ENCODE results near the gene RAB40B.

RAB40B gene

DNA sequence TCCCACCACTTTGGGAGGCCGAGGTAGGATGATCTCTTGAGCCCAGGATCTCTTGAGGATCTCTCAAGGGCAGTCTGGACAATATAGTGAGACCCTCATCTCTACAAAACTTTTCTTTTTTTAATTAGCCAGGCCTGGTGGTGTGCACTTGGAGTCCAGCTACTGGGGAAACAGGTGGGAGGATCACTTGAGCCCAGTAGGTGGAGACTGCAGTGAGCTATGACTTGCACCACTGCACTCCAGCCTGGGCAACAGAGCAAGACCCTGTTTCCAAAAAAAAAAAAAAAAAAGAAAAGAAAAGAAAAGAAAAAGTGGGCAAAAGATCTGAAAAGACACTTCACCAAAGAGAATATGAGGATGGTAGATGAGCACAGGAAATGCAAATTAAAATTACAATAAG, 15.0 kb downstream of the RAB40B start:
- WGBS (ENCODE audit: extremely low coverage, insufficient coverage, low lambda C conversion rate), result no CpG with 5 or more reads among the region's 1 CpG
- Histone ChIP-seq H4K8ac (ENCODE audit: low read depth, low read length) (no peak overlapping the region), H2BK120ac (ENCODE audit: low read depth, low read length) (no peak overlapping the region), H2BK5ac (ENCODE audit: low read length) (no peak overlapping the region), H2AK5ac (ENCODE audit: low read length) (no peak overlapping the region), H3K79me2 (ENCODE audit: control insufficient read depth, insufficient read depth, low read length) (no peaks in the 10 kb centered on the region), H3K4me3 (ENCODE audit: low read length) (no peak overlapping the region), H3K27ac (ENCODE audit: low read depth, low read length) (no peak overlapping the region), H3K4me2 (ENCODE audit: low read length) (no peak overlapping the region), H3K9ac (ENCODE audit: low read length) (no peak overlapping the region), H3K23ac (ENCODE audit: low read length) (no peak overlapping the region), H3K4ac (ENCODE audit: low read depth, low read length) (no peak overlapping the region), H2BK15ac (replicated peaks; ENCODE audit: low read depth) (no peak overlapping the region), H3K4me1 (ENCODE audit: control insufficient read depth, low read depth, low read length) (no peaks in the 10 kb centered on the region), H4K5ac (ENCODE audit: low read length) (no peak overlapping the region), H3K18ac (ENCODE audit: low read length) (no peak overlapping the region), H3K79me1 (ENCODE audit: low read length) (no peaks in the 10 kb centered on the region), H3K56ac (ENCODE audit: low read length) (no peak overlapping the region), H3K36me3 (ENCODE audit: control insufficient read depth, insufficient read depth, low read length) (no peaks in the 10 kb centered on the region), H3K27me3 (ENCODE audit: insufficient read depth, low read length, poor library complexity) (no peaks in the 10 kb centered on the region)
- DNase-seq, result no peak

GRCh38 chr17:82681547-82681946, 17.0 kb downstream of the RAB40B start:
- no peak overlapping the region for H2BK15ac ChIP-seq (replicated peaks; ENCODE audit: low read depth)
- H3K4me3 ChIP-seq (ENCODE audit: low read length), result no peak overlapping the region
- no peak overlapping the region for H3K4ac ChIP-seq (ENCODE audit: low read depth, low read length)
- no peak overlapping the region for H4K8ac ChIP-seq (ENCODE audit: low read depth, low read length)
- no peak overlapping the region for H2BK5ac ChIP-seq (ENCODE audit: low read length)
- H3K4me2 ChIP-seq (ENCODE audit: low read length), result no peak overlapping the region
- H2BK120ac ChIP-seq (ENCODE audit: low read depth, low read length), result no peak overlapping the region
- no peaks in the 10 kb centered on the region for H3K36me3 ChIP-seq (ENCODE audit: control insufficient read depth, insufficient read depth, low read length)
- no peak overlapping the region for H3K18ac ChIP-seq (ENCODE audit: low read length)
- H3K79me1 ChIP-seq (ENCODE audit: low read length), result no peaks in the 10 kb centered on the region
- no peaks in the 10 kb centered on the region for H3K27me3 ChIP-seq (ENCODE audit: insufficient read depth, low read length, poor library complexity)
- no peak overlapping the region for H3K27ac ChIP-seq (ENCODE audit: low read depth, low read length)
- no peak overlapping the region for H3K9ac ChIP-seq (ENCODE audit: low read length)
- DNase-seq, result no peak
- no peaks in the 10 kb centered on the region for H3K4me1 ChIP-seq (ENCODE audit: control insufficient read depth, low read depth, low read length)
- H2AK5ac ChIP-seq (ENCODE audit: low read length), result no peak overlapping the region
- H4K5ac ChIP-seq (ENCODE audit: low read length), result no peak overlapping the region
- H3K79me2 ChIP-seq (ENCODE audit: control insufficient read depth, insufficient read depth, low read length), result no peaks in the 10 kb centered on the region
- WGBS (ENCODE audit: extremely low coverage, insufficient coverage, low lambda C conversion rate), result no CpG with 5 or more reads among the region's 3 CpGs
- no peak overlapping the region for H3K23ac ChIP-seq (ENCODE audit: low read length)
- H3K56ac ChIP-seq (ENCODE audit: low read length), result no peak overlapping the region

DNA sequence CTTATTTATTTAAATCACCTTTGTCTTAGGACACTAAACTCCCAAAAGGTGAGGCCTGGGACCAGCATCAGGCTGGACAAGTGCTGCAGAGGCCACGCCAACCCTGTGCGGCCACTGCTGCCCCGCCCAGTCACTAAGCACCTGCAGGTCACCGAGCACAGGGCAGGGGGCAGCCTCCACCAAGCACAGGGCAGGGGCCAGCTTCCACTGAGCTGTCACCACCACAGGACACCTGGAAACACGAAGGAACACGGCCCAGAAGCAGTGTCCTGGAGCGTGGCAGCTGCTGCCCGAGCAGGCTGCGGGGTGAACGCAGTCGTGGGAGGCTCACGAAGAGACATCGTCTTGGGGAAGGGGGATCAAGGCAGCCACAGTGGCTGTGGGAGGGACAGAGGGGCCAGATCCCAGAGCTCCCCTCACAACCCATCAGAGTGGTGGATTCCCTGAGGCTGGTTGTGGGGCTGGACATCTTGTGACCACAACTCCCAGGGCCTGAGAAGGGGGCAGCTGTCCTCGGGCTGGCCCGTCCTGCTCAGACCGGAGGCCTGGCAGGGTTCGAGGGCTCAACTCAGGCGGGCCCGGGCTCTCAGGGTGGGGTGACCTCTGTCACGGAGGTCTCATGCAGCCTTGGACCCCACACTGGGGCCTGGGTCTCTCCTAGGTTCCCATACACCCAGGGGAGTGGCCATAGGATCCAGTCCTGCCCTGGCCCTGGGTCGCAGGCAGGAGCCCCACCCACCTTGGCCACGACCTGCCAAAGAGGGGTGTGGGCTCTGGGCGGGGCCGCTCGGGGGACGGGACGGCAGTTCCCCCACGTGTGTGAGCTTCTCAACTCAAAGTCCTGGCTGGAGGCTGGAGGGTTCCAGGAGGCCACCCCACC, 18.7 kb downstream of the RAB40B start:
- Histone ChIP-seq H3K27ac (ENCODE audit: low read depth, low read length) (no peak overlapping the region), H3K4me3 (ENCODE audit: low read length) (no peak overlapping the region), H4K8ac (ENCODE audit: low read depth, low read length) (no peak overlapping the region), H3K4ac (ENCODE audit: low read depth, low read length) (no peak overlapping the region), H4K5ac (ENCODE audit: low read length) (no peak overlapping the region), H3K18ac (ENCODE audit: low read length) (no peak overlapping the region), H2BK120ac (ENCODE audit: low read depth, low read length) (no peak overlapping the region), H2BK15ac (replicated peaks; ENCODE audit: low read depth) (no peak overlapping the region), H2BK5ac (ENCODE audit: low read length) (no peak overlapping the region), H3K27me3 (ENCODE audit: insufficient read depth, low read length, poor library complexity) (no peaks in the 10 kb centered on the region), H3K79me1 (ENCODE audit: low read length) (no peaks in the 10 kb centered on the region), H3K9ac (ENCODE audit: low read length) (no peak overlapping the region), H3K79me2 (ENCODE audit: control insufficient read depth, insufficient read depth, low read length) (no peaks in the 10 kb centered on the region), H3K56ac (ENCODE audit: low read length) (no peak overlapping the region), H3K4me2 (ENCODE audit: low read length) (no peak overlapping the region), H3K4me1 (ENCODE audit: control insufficient read depth, low read depth, low read length) (no peaks in the 10 kb centered on the region), H3K36me3 (ENCODE audit: control insufficient read depth, insufficient read depth, low read length) (no peaks in the 10 kb centered on the region), H3K23ac (ENCODE audit: low read length) (no peak overlapping the region), H2AK5ac (ENCODE audit: low read length) (no peak overlapping the region)
- no CpG with 5 or more reads among the region's 28 CpGs for WGBS (ENCODE audit: extremely low coverage, insufficient coverage, low lambda C conversion rate)
- peak; percentile 9 for DNase-seq

DNA sequence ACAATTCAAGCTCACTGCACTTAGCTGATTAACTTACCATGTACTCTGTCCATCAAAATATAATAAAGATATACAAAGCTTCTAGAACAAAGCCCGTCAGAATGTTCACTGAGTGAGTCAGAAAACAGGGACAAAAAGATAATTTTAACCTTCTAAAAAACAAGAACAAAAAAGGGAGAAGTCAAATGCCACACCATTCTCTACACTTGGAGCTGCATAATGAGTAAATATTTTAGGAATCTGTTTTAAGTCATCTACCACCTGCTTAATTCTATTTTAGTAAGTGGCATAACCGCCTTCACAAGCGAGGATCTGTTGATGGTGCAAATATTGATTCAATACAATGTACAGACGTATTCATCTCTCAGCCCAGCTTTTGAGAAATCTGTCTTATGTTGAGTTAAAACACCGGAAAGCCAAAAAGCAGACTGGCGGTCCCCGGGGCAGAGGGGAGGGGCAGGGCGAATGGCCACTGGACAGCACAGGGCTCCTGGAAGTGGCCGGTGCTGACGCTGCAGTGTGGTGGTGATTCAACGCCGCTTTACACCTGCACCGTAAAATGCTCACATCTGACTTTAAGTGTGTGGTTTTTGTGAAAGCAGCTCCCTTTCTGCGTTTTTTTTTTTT, 20.1 kb downstream of the RAB40B start:
- Histone ChIP-seq H3K18ac (ENCODE audit: low read length) (no peak overlapping the region), H3K4me1 (ENCODE audit: control insufficient read depth, low read depth, low read length) (no peaks in the 10 kb centered on the region), H3K9ac (ENCODE audit: low read length) (no peak overlapping the region), H3K4me3 (ENCODE audit: low read length) (no peak overlapping the region), H2BK15ac (replicated peaks; ENCODE audit: low read depth) (no peak overlapping the region), H3K27ac (ENCODE audit: low read depth, low read length) (no peak overlapping the region), H3K4ac (ENCODE audit: low read depth, low read length) (no peak overlapping the region), H4K8ac (ENCODE audit: low read depth, low read length) (no peak overlapping the region), H3K27me3 (ENCODE audit: insufficient read depth, low read length, poor library complexity) (no peaks in the 10 kb centered on the region), H2AK5ac (ENCODE audit: low read length) (no peak overlapping the region), H3K4me2 (ENCODE audit: low read length) (no peak overlapping the region), H3K36me3 (ENCODE audit: control insufficient read depth, insufficient read depth, low read length) (no peaks in the 10 kb centered on the region), H3K56ac (ENCODE audit: low read length) (no peak overlapping the region), H3K79me1 (ENCODE audit: low read length) (no peaks in the 10 kb centered on the region), H4K5ac (ENCODE audit: low read length) (no peak overlapping the region), H3K79me2 (ENCODE audit: control insufficient read depth, insufficient read depth, low read length) (no peaks in the 10 kb centered on the region), H2BK5ac (ENCODE audit: low read length) (no peak overlapping the region), H3K23ac (ENCODE audit: low read length) (no peak overlapping the region), H2BK120ac (ENCODE audit: low read depth, low read length) (no peak overlapping the region)
- DNase-seq, result no peak
- no CpG with 5 or more reads among the region's 14 CpGs for WGBS (ENCODE audit: extremely low coverage, insufficient coverage, low lambda C conversion rate)

DNA sequence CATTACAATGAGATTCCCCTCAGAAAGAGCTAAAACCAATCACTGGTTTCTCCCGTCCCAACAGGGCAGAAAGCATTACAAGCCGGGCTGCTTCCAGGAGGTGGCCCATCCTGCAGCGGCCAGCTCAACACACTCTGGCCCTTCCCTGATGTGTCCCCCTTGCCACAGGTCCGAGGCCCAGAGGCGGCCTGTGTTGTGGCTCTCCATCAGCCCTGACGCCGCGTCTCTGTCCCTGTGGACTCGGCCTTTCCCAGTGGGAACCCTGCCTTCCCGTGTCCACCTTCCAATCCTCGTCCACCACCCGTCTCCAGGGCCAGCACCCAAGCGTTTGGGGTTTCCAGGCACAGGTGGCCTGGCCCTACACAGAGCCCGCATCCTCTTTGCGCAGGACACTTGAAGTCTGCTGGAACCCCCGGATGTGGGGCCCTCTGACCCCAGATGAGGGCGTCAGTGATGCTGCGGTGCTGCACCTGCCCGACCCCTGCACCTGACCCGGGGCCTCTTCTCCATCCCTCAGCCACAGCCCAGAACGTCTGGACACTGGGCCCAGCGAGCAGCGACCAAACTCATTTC, 21.1 kb downstream of the RAB40B start:
- Histone ChIP-seq H4K5ac (ENCODE audit: low read length) (no peak overlapping the region), H3K23ac (ENCODE audit: low read length) (no peak overlapping the region), H3K4me3 (ENCODE audit: low read length) (no peak overlapping the region), H3K36me3 (ENCODE audit: control insufficient read depth, insufficient read depth, low read length) (no peaks in the 10 kb centered on the region), H2BK5ac (ENCODE audit: low read length) (no peak overlapping the region), H2AK5ac (ENCODE audit: low read length) (no peak overlapping the region), H3K79me1 (ENCODE audit: low read length) (no peaks in the 10 kb centered on the region), H3K18ac (ENCODE audit: low read length) (no peak overlapping the region), H3K9ac (ENCODE audit: low read length) (no peak overlapping the region), H3K4me1 (ENCODE audit: control insufficient read depth, low read depth, low read length) (no peaks in the 10 kb centered on the region), H4K8ac (ENCODE audit: low read depth, low read length) (no peak overlapping the region), H3K4me2 (ENCODE audit: low read length) (no peak overlapping the region), H2BK120ac (ENCODE audit: low read depth, low read length) (no peak overlapping the region), H3K27ac (ENCODE audit: low read depth, low read length) (no peak overlapping the region), H3K79me2 (ENCODE audit: control insufficient read depth, insufficient read depth, low read length) (no peaks in the 10 kb centered on the region), H3K4ac (ENCODE audit: low read depth, low read length) (no peak overlapping the region), H3K27me3 (ENCODE audit: insufficient read depth, low read length, poor library complexity) (no peaks in the 10 kb centered on the region), H3K56ac (ENCODE audit: low read length) (no peak overlapping the region), H2BK15ac (replicated peaks; ENCODE audit: low read depth) (no peak overlapping the region)
- WGBS (ENCODE audit: extremely low coverage, insufficient coverage, low lambda C conversion rate), result no CpG with 5 or more reads among the region's 23 CpGs
- DNase-seq, result no peak
